ENCODE data around the gene DPCD.

- no peak for TF ChIP-seq POLR2A (IDR thresholded peaks at IDR 0.05)
- TF ChIP-seq, protein P1, sequence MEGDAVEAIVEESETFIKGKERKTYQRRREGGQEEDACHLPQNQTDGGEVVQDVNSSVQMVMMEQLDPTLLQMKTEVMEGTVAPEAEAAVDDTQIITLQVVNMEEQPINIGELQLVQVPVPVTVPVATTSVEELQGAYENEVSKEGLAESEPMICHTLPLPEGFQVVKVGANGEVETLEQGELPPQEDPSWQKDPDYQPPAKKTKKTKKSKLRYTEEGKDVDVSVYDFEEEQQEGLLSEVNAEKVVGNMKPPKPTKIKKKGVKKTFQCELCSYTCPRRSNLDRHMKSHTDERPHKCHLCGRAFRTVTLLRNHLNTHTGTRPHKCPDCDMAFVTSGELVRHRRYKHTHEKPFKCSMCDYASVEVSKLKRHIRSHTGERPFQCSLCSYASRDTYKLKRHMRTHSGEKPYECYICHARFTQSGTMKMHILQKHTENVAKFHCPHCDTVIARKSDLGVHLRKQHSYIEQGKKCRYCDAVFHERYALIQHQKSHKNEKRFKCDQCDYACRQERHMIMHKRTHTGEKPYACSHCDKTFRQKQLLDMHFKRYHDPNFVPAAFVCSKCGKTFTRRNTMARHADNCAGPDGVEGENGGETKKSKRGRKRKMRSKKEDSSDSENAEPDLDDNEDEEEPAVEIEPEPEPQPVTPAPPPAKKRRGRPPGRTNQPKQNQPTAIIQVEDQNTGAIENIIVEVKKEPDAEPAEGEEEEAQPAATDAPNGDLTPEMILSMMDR (IDR thresholded peaks at IDR 0.05) = no peak
Observed at GRCh38 chr10:101651336-101651735, 63.2 kb downstream of the DPCD start.
